GM23338 (cell line): ENCODE results near the gene ANKRD44. TPM values are rescaled to one million over a fixed set of nuclear protein-coding genes. Genes with fewer than 3 reads are reported as not detected.

Source experiments
- ATAC-seq: fragments of 200-7000 bp; cut with Tn5 transposase; 3 replicates; pipeline ENCODE4 v1.9.1; 2020
- DNase-seq: peaks from one replicate; pipeline ENCODE4 v3.0.0-alpha.2; 2015; ENCODE audit warnings: low spot score
- H2AFZ ChIP-seq: fragments of 200-600 bp; sonication (generic); 2 replicates; pipeline ENCODE4 v1.8.0; 2016; ENCODE audit warnings: antibody characterized with exemption, mild to moderate bottlenecking, moderate library complexity
- H3F3A ChIP-seq: fragments of 200-600 bp; sonication (generic); replicated peaks from 2 replicates; pipeline ENCODE4 v1.8.0; 2017; ENCODE audit warnings: antibody characterized with exemption, mixed run types, low read depth
- H3K27ac ChIP-seq: fragments of 200-600 bp; sonication (generic); 2 replicates; pipeline ENCODE4 v1.6.1; 2016; ENCODE audit warnings: low read depth
- H3K27me3 ChIP-seq: fragments of 200-600 bp; sonication (generic); 2 replicates; pipeline ENCODE4 v1.8.0; 2016; ENCODE audit warnings: mild to moderate bottlenecking, mixed run types, moderate library complexity; ENCODE audit not compliant: insufficient read depth
- H3K36me3 ChIP-seq: fragments of 200-600 bp; sonication (generic); 2 replicates; pipeline ENCODE4 v1.8.0; 2016; ENCODE audit warnings: mild to moderate bottlenecking; ENCODE audit not compliant: insufficient read depth
- H3K4me1 ChIP-seq: fragments of 200-600 bp; sonication (generic); 2 replicates; pipeline ENCODE4 v1.8.0; 2016; ENCODE audit warnings: mild to moderate bottlenecking, moderate library complexity; ENCODE audit not compliant: insufficient read depth
- H3K4me2 ChIP-seq: fragments of 200-600 bp; sonication (generic); 2 replicates; pipeline ENCODE4 v1.7.1; 2017; ENCODE audit warnings: mixed run types
- H3K4me3 ChIP-seq: fragments of 200-600 bp; sonication (generic); 2 replicates; pipeline ENCODE4 v1.6.1; 2016; ENCODE audit warnings: mixed run types
- H3K79me2 ChIP-seq: fragments of 200-600 bp; sonication (generic); replicated peaks from 2 replicates; pipeline ENCODE4 v1.8.0; 2017; ENCODE audit warnings: mild to moderate bottlenecking; ENCODE audit not compliant: insufficient read depth
- H3K9me2 ChIP-seq: fragments of 200-600 bp; sonication (generic); 2 replicates; pipeline ENCODE4 v1.8.0; 2017; ENCODE audit not compliant: insufficient read depth
- H4K20me1 ChIP-seq: fragments of 200-600 bp; sonication (generic); replicated peaks from 2 replicates; pipeline ENCODE4 v1.8.0; 2017; ENCODE audit warnings: mild to moderate bottlenecking; ENCODE audit not compliant: insufficient read depth
- H3K27ac Mint-ChIP-seq: 2 replicates; pipeline ENCODE4 v1.8.0; 2020; ENCODE audit warnings: inconsistent platforms, mild to moderate bottlenecking, moderate library complexity, mixed read lengths
- H3K27me3 Mint-ChIP-seq: 3 replicates; pipeline ENCODE4 v1.8.0; 2022; ENCODE audit warnings: low read depth, mild to moderate bottlenecking, moderate library complexity, mixed read lengths, inconsistent platforms; ENCODE audit not compliant: insufficient read depth, poor library complexity
- H3K36me3 Mint-ChIP-seq: 3 replicates; pipeline ENCODE4 v1.8.0; 2021; ENCODE audit warnings: low read depth, mild to moderate bottlenecking, inconsistent platforms, moderate library complexity, mixed read lengths
- H3K4me1 Mint-ChIP-seq: 3 replicates; pipeline ENCODE4 v1.8.0; 2020; ENCODE audit warnings: mild to moderate bottlenecking, inconsistent platforms, mixed read lengths
- H3K4me3 Mint-ChIP-seq: 3 replicates; pipeline ENCODE4 v1.8.0; 2021; ENCODE audit warnings: moderate library complexity, mild to moderate bottlenecking, inconsistent platforms, mixed read lengths
- H3K9me3 Mint-ChIP-seq: 3 replicates; pipeline ENCODE4 v1.8.0; 2020; ENCODE audit warnings: moderate library complexity, mild to moderate bottlenecking, inconsistent platforms, mixed read lengths
- CREB1 ChIP-seq: fragments of 250-450 bp; sonication (Bioruptor Pico); IDR thresholded peaks from 2 replicates; pipeline ENCODE4 v1.5.0; 2020; ENCODE audit warnings: low read depth, mild to moderate bottlenecking, moderate library complexity
- EZH2 ChIP-seq: fragments of 200-600 bp; sonication (generic); IDR thresholded peaks from one replicate; pipeline ENCODE4 v1.8.0; 2017; ENCODE audit warnings: antibody characterized with exemption, mild to moderate bottlenecking, low read depth; ENCODE audit not compliant: unreplicated experiment
- EZH2phosphoT487 ChIP-seq: fragments of 200-600 bp; sonication (generic); IDR thresholded peaks from one replicate; pipeline ENCODE4 v1.8.1; 2018; ENCODE audit warnings: antibody characterized with exemption; ENCODE audit not compliant: unreplicated experiment
- JUNB ChIP-seq: IDR thresholded peaks from one replicate; pipeline ENCODE4 v1.6.1; 2016; ENCODE audit warnings: antibody characterized with exemption; ENCODE audit not compliant: unreplicated experiment
- NANOG ChIP-seq: IDR thresholded peaks from 2 replicates; pipeline ENCODE4 v1.6.1; 2016; ENCODE audit warnings: antibody characterized with exemption, borderline replicate concordance
- STAT1 ChIP-seq: IDR thresholded peaks from one replicate; pipeline ENCODE4 v1.6.1; 2016; ENCODE audit warnings: antibody characterized with exemption; ENCODE audit not compliant: unreplicated experiment
- ZNF462 ChIP-seq: fragments of 250-450 bp; sonication (Bioruptor Pico); IDR thresholded peaks from 2 replicates; pipeline ENCODE4 v1.5.0; 2020; ENCODE audit warnings: mild to moderate bottlenecking, moderate library complexity
- polyA plus RNA-seq: library from polyadenylated mRNA; unstranded; fragments of >200 nt; fragmentation: Nextera tagmentation; extraction: Ambion mirVana; gene quantifications from 2 replicates; pipeline ENCODE4 v1.2.1, GENCODE V29; 2016
- total RNA-seq: library from RNA; depleted of rRNA; stranded (reverse); fragments of >200 nt; shearing (Covaris generic); gene quantifications from 2 replicates; pipeline ENCODE4 v1.2.3, GENCODE V29; 2014
- TF ChIP-seq, protein P1 (sequence below), 2 experiments: fragments of 200-600 bp in 1 of 2; sonication (generic) in 1 of 2; conservative IDR thresholded peaks; 2 replicates each; pipeline versions ENCODE4 v1.5.1 to v1.6.1; 2016 to 2017; ENCODE audit warnings: antibody characterized with exemption in 2 of 2, low read depth in 2 of 2, mild to moderate bottlenecking in 2 of 2, moderate library complexity in 1 of 2

The ANKRD44 gene
- total and polyA plus RNA-seq, 2 experiments from 2014 or later = 0.44 to 0.56 TPM

DNA sequence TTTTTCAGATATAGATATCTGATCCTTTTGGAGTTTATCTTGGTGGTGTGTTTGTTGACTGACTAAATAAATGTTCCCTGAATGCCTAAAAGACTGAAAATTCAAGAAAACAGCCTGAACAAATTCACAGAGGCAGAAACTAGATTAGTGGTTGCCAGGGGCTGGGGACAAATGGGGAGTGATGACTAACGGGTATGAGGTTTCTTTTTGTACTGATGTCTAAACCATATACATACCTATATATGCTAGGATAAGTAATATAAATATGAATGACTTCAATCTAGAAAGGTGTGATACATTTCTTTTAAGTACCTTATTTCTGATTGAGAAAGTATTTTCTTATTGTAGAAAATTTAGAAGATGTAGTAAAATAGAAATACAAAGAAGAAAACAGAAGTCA is 207.2 kb downstream of the ANKRD44 start:
- no peak for ATAC-seq
- H3K27me3 Mint-ChIP-seq = peaks cover 7% of the 10 kb centered on the region

DNA sequence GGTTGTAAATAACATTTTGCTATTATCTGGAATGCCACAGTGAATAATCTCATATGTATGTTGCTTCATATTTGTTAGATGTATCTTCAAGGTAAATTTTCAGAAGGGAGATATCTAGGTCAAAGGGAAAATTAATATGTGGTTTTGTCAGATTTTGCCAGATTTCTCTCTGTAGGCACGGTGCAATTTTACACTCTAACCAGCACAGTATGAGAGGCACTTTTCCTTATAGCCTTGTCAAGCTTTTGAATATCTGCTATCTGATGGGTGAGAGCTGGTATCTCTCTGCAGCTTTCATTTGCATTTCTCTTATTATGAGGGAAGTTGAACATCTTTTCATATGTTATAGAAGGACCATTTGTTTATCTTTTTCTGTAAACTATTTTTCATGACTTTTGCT is 208.3 kb downstream of the ANKRD44 start:
- no peaks in the 10 kb centered on the region for H3F3A ChIP-seq
- H3K36me3 ChIP-seq = no peaks in the 10 kb centered on the region
- Mint-ChIP-seq H3K4me1 (peaks cover 2% of the 10 kb centered on the region; the same call in 1 of the 3 replicates), H3K9me3 (no peaks in the 10 kb centered on the region), H3K4me3 (no peak overlapping the region), H3K27me3 (peaks cover 7% of the 10 kb centered on the region), H3K36me3 (no peaks in the 10 kb centered on the region), H3K27ac (no peak overlapping the region)
- H4K20me1 ChIP-seq = no peaks in the 10 kb centered on the region
- ATAC-seq (no peak), DNase-seq (no peak)
- no peaks in the 10 kb centered on the region for H3K79me2 ChIP-seq
- TF ChIP-seq JUNB (no peak), ZNF462 (CRISPR knock-in tag) (no peak), EZH2phosphoT487 (no peak), EZH2 (no peak), STAT1 (no peak)
- TF ChIP-seq, protein P1, sequence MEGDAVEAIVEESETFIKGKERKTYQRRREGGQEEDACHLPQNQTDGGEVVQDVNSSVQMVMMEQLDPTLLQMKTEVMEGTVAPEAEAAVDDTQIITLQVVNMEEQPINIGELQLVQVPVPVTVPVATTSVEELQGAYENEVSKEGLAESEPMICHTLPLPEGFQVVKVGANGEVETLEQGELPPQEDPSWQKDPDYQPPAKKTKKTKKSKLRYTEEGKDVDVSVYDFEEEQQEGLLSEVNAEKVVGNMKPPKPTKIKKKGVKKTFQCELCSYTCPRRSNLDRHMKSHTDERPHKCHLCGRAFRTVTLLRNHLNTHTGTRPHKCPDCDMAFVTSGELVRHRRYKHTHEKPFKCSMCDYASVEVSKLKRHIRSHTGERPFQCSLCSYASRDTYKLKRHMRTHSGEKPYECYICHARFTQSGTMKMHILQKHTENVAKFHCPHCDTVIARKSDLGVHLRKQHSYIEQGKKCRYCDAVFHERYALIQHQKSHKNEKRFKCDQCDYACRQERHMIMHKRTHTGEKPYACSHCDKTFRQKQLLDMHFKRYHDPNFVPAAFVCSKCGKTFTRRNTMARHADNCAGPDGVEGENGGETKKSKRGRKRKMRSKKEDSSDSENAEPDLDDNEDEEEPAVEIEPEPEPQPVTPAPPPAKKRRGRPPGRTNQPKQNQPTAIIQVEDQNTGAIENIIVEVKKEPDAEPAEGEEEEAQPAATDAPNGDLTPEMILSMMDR (conservative IDR thresholded peaks at IDR 0.05; ENCODE audit: low read depth in 2 of 2) = no peak
- no peaks in the 10 kb centered on the region for H3K9me2 ChIP-seq
- H3K27me3 ChIP-seq = no peaks in the 10 kb centered on the region
- H2AFZ ChIP-seq = no peak overlapping the region
- H3K4me1 ChIP-seq = no peaks in the 10 kb centered on the region
- H3K27ac ChIP-seq = no peak overlapping the region
- no peak overlapping the region for H3K4me2 ChIP-seq
- no peak overlapping the region for H3K4me3 ChIP-seq

More for the DNA sequence above, 207.2 kb downstream of the ANKRD44 start:
- TF ChIP-seq CREB1 (CRISPR knock-in tag) (no peak), EZH2phosphoT487 (no peak), JUNB (no peak), NANOG (no peak), STAT1 (no peak), EZH2 (no peak)
- TF ChIP-seq, protein P1 (conservative IDR thresholded peaks at IDR 0.05; ENCODE audit: low read depth in 2 of 2) = no peak
- H3K4me2 ChIP-seq = no peak overlapping the region
- no peaks in the 10 kb centered on the region for H3K9me3 Mint-ChIP-seq
- H3K27ac Mint-ChIP-seq = no peak overlapping the region
- no peaks in the 10 kb centered on the region for H3K79me2 ChIP-seq
- no peaks in the 10 kb centered on the region for H3K9me2 ChIP-seq
- H3K4me3 ChIP-seq = no peak overlapping the region
- peaks cover 3% of the 10 kb centered on the region; the same call in 1 of the 3 replicates for H3K4me1 Mint-ChIP-seq
- no peak overlapping the region for H3K27ac ChIP-seq
- H3K36me3 ChIP-seq = no peaks in the 10 kb centered on the region
- H3K4me1 ChIP-seq = no peaks in the 10 kb centered on the region
- H3K36me3 Mint-ChIP-seq = no peaks in the 10 kb centered on the region
- no peaks in the 10 kb centered on the region for H3F3A ChIP-seq
- no peaks in the 10 kb centered on the region for H3K27me3 ChIP-seq
- no peak overlapping the region for H3K4me3 Mint-ChIP-seq
- H4K20me1 ChIP-seq = no peaks in the 10 kb centered on the region
- H2AFZ ChIP-seq = no peak overlapping the region
- no peak for DNase-seq
